Measurements from ENCODE around the gene PPP2R5D.

- TF ChIP-seq CTCF (IDR thresholded peaks at IDR 0.05; ENCODE audit: borderline replicate concordance, extremely low read depth, low read length, poor library complexity, severe bottlenecking) (no peak), EZH2 (IDR thresholded peaks at IDR 0.05; ENCODE audit: borderline replicate concordance, low read depth, low read length, severe bottlenecking) (no peak)
Measured at GRCh38 chr6:43060034-43060754, 75.8 kb downstream of the PPP2R5D start.

Measured in DND-41 (cell line).